ENCODE data around the gene CNKSR1. TPM values are rescaled to one million over a fixed set of nuclear protein-coding genes. Genes with fewer than 3 reads are reported as not detected.

CNKSR1 gene
- total and polyA plus RNA-seq, 2 of the 13 experiments (the other 11 are each of a cell fraction or from before 2014, with no cell fraction given), result 3.4 to 8.9 TPM

GRCh38 chr1:26213335-26213905 lies 36.1 kb downstream of the CNKSR1 start (continued):
- TF ChIP-seq ZNF713 (CRISPR knock-in tag; IDR thresholded peaks at IDR 0.05), result no peak
- no peak for TF ChIP-seq SYNCRIP (IDR thresholded peaks at IDR 0.05; ENCODE audit: insufficient read depth, low read depth, low read length)
- no peak for TF ChIP-seq GTF3A (CRISPR knock-in tag; conservative IDR thresholded peaks at IDR 0.05)
- no peak for TF ChIP-seq GPN1 (CRISPR knock-in tag; IDR thresholded peaks at IDR 0.05; ENCODE audit: borderline replicate concordance)
- no peak for TF ChIP-seq HNF1B (CRISPR knock-in tag; IDR thresholded peaks at IDR 0.05)
- TF ChIP-seq XBP1 (CRISPR knock-in tag; IDR thresholded peaks at IDR 0.05), result no peak
- no peak for TF ChIP-seq IKZF5 (CRISPR knock-in tag; IDR thresholded peaks at IDR 0.05)
- no peak for TF ChIP-seq ZNF256 (CRISPR knock-in tag; conservative IDR thresholded peaks at IDR 0.05)
- no peak for TF ChIP-seq FOXA3 (CRISPR knock-in tag; IDR thresholded peaks at IDR 0.05)
- no peak for TF ChIP-seq ZNF616 (CRISPR knock-in tag; IDR thresholded peaks at IDR 0.05; ENCODE audit: low read depth)
- TF ChIP-seq ZNF576 (CRISPR knock-in tag; IDR thresholded peaks at IDR 0.05), result no peak
- no peak for TF ChIP-seq ZNF337 (CRISPR knock-in tag; IDR thresholded peaks at IDR 0.05; ENCODE audit: borderline replicate concordance, low read depth)

All from HepG2 (cell line).